GM10248 (cell line): Measurements from ENCODE around the gene MCF2L.

Experiments
- CTCF ChIA-PET: fragments of 300-600 bp; sonication (Branson Sonifier 250); formaldehyde crosslinking; extraction: SDS; loops from one replicate; lab custom pipeline; 2021; ENCODE audit warnings: antibody characterized with exemption; lab: Yijun Ruan, JAX
- POLR2A ChIA-PET: fragments of 350-650 bp; sonication (Branson Sonifier 250); formaldehyde crosslinking; extraction: SDS; loops from one replicate; lab custom pipeline; 2020; ENCODE audit warnings: antibody characterized with exemption; lab: Yijun Ruan, JAX
- DNase-seq: peaks from one replicate; pipeline ENCODE4 v3.0.0; 2012; ENCODE audit errors: extremely low spot score
- TF ChIP-seq, protein P1 (sequence below): IDR thresholded peaks from 2 replicates; pipeline ENCODE4 v1.5.1; 2012; ENCODE audit warnings: mild to moderate bottlenecking, low read depth; ENCODE audit errors: extremely low read depth, missing control alignments, control extremely low read depth

The MCF2L gene

DNA sequence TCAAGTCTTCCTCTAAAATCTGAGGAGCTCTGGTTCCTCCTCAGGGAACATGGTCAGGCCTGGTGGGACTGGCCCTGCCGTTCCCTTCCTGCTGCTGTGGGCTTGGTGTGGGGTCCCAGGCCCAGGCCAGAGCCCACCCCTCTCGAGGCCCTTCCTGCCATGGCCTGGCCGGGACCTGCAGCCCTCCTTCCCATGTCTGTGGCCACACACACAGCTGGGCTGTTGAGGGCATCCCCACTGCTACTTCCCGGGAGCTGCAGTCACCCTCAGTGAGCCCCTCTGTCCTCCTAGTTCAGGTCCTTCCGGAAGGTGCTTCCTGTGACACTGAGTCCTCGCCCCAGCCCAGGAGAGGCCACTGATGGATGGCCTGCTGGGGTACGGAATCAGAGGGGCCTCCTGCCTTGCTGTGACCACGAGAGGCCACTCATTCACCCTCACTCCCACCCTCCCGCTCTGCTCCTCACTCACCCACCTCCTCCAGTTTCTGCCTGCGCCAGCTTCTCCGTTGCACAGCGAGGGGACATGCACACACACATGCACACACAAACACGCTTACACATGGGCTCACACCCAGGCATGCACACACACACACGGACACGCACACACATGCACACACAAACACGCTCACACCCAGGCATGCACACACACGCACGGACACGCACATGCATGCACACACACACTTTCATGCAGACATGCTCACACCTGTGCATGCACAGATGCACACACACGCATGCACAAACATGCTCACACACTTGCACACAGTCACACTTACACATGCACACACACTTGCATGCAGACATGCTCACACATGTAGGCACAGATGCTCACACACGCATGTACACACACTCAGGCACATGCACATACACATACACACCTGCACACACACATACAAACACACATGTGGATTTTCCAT, 7.3 kb upstream of the MCF2L start:
- ChIA-PET POLR2A (no interaction called here), CTCF (no interaction called here)

GRCh38 chr13:112962396-112962795, 6.6 kb upstream of the MCF2L start:
- ChIA-PET CTCF (no interaction called here), POLR2A (no interaction called here)
- TF ChIP-seq, protein P1, sequence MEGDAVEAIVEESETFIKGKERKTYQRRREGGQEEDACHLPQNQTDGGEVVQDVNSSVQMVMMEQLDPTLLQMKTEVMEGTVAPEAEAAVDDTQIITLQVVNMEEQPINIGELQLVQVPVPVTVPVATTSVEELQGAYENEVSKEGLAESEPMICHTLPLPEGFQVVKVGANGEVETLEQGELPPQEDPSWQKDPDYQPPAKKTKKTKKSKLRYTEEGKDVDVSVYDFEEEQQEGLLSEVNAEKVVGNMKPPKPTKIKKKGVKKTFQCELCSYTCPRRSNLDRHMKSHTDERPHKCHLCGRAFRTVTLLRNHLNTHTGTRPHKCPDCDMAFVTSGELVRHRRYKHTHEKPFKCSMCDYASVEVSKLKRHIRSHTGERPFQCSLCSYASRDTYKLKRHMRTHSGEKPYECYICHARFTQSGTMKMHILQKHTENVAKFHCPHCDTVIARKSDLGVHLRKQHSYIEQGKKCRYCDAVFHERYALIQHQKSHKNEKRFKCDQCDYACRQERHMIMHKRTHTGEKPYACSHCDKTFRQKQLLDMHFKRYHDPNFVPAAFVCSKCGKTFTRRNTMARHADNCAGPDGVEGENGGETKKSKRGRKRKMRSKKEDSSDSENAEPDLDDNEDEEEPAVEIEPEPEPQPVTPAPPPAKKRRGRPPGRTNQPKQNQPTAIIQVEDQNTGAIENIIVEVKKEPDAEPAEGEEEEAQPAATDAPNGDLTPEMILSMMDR: no peak
- no peak for DNase-seq

More for the DNA sequence above, 7.3 kb upstream of the MCF2L start:
- no peak for DNase-seq
- TF ChIP-seq, protein P1: no peak

DNA sequence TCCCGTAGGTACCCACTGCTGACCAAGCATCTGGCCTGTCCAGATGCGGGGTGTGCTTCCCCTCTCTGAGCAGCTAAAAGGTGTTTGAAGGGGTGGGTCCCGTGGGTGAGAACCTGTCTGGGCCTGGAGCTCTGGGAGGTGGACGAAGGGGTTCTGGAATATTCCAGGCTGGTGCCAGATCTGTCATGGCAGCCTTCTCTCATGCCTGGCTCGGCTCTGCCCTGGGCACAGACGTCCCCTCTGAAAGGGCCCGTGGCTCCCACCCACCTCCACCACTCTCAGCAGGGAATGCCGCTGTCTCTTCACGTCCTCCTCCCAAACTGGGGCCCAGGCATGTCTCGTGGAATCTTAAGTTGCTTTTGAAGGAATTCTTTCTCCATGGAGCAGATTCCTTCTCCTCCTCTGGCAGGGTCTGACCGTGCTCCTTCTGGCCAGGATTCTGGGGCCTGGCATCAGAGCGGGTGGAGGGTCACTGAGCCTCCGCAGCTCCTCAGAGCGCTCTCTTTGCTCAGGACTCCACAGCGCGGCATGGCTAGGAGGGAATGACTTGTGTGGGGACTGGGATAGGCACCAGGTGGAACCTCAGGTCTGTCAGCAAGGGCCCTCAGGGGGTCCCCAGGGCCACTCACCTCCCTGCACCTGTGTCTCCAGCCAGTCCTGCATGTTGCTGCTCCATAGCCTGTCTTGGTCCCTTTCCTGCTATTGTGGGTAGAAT, 5.9 kb upstream of the MCF2L start:
- TF ChIP-seq, protein P1: no peak
- ChIA-PET CTCF (no interaction called here), POLR2A (no interaction called here)
- no peak for DNase-seq

GRCh38 chr13:112963641-112964040, 5.4 kb upstream of the MCF2L start:
- TF ChIP-seq, protein P1: no peak
- POLR2A ChIA-PET: no interaction called here
- CTCF ChIA-PET: interaction anchor here (1.6 kb wide), 1 partner anchor 360 kb away, joined by 3 read pairs; no protein-coding TSS in a partner anchor
- no peak for DNase-seq

- no peak for DNase-seq
- TF ChIP-seq, protein P1: no peak
- POLR2A ChIA-PET: no interaction called here
- CTCF ChIA-PET: interaction anchor here (1.6 kb wide), 1 partner anchor 359 kb away, joined by 3 read pairs; no protein-coding TSS in a partner anchor
Measured at GRCh38 chr13:112964971-112965492, 4.0 kb upstream of the MCF2L start.

DNA sequence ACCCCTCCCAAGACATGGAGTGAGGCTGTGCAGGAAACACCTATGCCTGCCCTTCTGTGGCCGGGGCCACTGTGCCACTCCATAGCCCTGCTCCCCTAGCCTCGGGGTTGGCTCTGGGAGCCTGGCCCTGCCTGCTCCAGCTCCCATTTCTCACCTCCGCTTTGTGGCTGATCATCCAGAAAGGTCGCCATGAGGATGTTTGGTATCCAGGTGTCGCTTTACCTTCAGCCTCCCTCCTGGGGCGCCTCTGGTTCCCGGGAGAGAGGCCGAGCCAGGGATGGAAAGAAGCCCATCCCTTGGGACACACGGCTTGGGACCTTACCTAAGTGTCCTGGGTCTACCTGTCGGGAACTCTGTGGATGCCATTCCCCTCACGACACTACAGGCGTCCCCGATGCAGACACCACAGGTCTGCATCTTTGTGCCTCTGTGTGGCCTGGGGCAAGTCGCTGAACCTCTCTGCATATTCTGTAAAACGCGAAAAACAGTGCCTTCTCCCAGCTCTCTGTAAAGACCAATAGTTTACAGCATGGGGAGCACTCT, 3.4 kb upstream of the MCF2L start:
- TF ChIP-seq, protein P1: no peak
- POLR2A ChIA-PET: no interaction called here
- CTCF ChIA-PET: no interaction called here
- no peak for DNase-seq
